GM21528 (cell line): ENCODE measurements around the gene ST3GAL5.

ENCODE experiments used
- ATAC-seq: cut with Tn5 transposase; IDR thresholded peaks from one replicate; pipeline ENCODE4 v1.9.1; 2021; ENCODE audit warnings: mild to moderate bottlenecking, moderate library complexity; ENCODE audit not compliant: unreplicated experiment, low FRiP score

Gene ST3GAL5

GRCh38 chr2:85793584-85793983, 95.2 kb downstream of the ST3GAL5 start:
- ATAC-seq = no peak

GRCh38 chr2:85792783-85793441, 95.9 kb downstream of the ST3GAL5 start:
- no peak for ATAC-seq

- no peak for ATAC-seq
Observed at GRCh38 chr2:85791704-85792565, 96.9 kb downstream of the ST3GAL5 start.

- ATAC-seq = no peak
Observed at GRCh38 chr2:85790499-85791188, 98.1 kb downstream of the ST3GAL5 start.

- ATAC-seq = no peak
Observed at GRCh38 chr2:85790032-85790431, 98.8 kb downstream of the ST3GAL5 start.

- ATAC-seq = no peak
Observed at GRCh38 chr2:85789271-85789670, 99.5 kb downstream of the ST3GAL5 start.

- no peak for ATAC-seq
Observed at GRCh38 chr2:85788603-85789002, 100.2 kb downstream of the ST3GAL5 start.

- no peak for ATAC-seq
Observed at GRCh38 chr2:85787981-85788340, 100.8 kb downstream of the ST3GAL5 start.

GRCh38 chr2:85787282-85787980, 101.4 kb downstream of the ST3GAL5 start:
- no peak for ATAC-seq
